ENCODE measurements around the gene CILP.

- TF ChIP-seq POLR2A (IDR thresholded peaks at IDR 0.05) (no peak), CTCF (IDR thresholded peaks at IDR 0.05) (no peak)
Observed at GRCh38 chr15:65177901-65178300, 33.4 kb downstream of the CILP start.

Measured in vagina (tissue), 2 donors.